ENCODE data around the gene GPR12. TPM values are rescaled to one million over a fixed set of nuclear protein-coding genes. Genes with fewer than 3 reads are reported as not detected.

GPR12 gene
- total and polyA plus RNA-seq, 2 experiments from 2014 or later = 0.13 TPM; not detected in 1

DNA sequence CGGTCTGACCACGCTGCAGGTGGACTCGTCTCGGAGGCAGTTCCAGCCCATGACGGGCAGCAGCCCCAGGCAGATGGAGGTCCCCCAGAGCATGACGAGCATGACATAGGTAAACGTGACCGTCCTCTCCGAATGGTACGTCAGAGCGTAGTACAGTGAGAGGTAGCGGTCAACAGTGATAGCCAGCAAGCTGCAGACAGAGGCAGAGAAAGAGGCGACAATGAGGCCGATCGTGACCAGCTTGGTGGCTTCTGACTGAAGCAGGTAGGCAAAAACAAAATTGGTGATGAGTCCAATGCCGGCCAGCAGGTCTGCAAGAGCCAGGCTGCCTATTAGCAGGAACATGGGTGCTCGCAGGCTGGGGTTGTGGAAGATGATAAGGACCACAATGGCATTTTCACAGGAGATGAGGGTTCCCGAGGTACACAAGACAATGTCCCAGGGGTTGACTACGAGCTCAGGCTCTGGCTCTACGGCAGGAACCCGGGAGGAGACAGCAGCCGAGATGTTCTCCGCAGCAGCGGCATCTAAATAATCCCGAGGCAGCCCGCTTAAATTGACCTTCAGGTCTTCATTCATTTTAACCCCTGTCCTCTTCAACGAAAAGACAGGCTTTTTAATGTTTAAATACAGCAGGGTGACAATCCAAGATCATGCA, 1.2 kb downstream of the GPR12 start (continued):
- TF ChIP-seq CREB1 (CRISPR knock-in tag; IDR thresholded peaks at IDR 0.05; ENCODE audit: low read depth) = no peak
- TF ChIP-seq, protein P1, sequence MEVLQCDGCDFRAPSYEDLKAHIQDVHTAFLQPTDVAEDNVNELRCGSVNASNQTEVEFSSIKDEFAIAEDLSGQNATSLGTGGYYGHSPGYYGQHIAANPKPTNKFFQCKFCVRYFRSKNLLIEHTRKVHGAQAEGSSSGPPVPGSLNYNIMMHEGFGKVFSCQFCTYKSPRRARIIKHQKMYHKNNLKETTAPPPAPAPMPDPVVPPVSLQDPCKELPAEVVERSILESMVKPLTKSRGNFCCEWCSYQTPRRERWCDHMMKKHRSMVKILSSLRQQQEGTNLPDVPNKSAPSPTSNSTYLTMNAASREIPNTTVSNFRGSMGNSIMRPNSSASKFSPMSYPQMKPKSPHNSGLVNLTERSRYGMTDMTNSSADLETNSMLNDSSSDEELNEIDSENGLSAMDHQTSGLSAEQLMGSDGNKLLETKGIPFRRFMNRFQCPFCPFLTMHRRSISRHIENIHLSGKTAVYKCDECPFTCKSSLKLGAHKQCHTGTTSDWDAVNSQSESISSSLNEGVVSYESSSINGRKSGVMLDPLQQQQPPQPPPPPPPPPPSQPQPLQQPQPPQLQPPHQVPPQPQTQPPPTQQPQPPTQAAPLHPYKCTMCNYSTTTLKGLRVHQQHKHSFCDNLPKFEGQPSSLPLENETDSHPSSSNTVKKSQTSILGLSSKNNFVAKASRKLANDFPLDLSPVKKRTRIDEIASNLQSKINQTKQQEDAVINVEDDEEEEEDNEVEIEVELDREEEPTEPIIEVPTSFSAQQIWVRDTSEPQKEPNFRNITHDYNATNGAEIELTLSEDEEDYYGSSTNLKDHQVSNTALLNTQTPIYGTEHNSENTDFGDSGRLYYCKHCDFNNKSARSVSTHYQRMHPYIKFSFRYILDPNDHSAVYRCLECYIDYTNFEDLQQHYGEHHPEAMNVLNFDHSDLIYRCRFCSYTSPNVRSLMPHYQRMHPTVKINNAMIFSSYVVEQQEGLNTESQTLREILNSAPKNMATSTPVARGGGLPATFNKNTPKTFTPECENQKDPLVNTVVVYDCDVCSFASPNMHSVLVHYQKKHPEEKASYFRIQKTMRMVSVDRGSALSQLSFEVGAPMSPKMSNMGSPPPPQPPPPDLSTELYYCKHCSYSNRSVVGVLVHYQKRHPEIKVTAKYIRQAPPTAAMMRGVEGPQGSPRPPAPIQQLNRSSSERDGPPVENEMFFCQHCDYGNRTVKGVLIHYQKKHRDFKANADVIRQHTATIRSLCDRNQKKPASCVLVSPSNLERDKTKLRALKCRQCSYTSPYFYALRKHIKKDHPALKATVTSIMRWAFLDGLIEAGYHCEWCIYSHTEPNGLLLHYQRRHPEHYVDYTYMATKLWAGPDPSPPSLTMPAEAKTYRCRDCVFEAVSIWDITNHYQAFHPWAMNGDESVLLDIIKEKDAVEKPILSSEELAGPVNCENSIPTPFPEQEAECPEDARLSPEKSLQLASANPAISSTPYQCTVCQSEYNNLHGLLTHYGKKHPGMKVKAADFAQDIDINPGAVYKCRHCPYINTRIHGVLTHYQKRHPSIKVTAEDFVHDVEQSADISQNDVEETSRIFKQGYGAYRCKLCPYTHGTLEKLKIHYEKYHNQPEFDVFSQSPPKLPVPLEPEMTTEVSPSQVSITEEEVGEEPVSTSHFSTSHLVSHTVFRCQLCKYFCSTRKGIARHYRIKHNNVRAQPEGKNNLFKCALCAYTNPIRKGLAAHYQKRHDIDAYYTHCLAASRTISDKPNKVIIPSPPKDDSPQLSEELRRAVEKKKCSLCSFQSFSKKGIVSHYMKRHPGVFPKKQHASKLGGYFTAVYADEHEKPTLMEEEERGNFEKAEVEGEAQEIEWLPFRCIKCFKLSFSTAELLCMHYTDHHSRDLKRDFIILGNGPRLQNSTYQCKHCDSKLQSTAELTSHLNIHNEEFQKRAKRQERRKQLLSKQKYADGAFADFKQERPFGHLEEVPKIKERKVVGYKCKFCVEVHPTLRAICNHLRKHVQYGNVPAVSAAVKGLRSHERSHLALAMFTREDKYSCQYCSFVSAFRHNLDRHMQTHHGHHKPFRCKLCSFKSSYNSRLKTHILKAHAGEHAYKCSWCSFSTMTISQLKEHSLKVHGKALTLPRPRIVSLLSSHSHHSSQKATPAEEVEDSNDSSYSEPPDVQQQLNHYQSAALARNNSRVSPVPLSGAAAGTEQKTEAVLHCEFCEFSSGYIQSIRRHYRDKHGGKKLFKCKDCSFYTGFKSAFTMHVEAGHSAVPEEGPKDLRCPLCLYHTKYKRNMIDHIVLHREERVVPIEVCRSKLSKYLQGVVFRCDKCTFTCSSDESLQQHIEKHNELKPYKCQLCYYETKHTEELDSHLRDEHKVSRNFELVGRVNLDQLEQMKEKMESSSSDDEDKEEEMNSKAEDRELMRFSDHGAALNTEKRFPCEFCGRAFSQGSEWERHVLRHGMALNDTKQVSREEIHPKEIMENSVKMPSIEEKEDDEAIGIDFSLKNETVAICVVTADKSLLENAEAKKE (CRISPR knock-in tag; IDR thresholded peaks at IDR 0.05) = no peak
- TF ChIP-seq, protein P2, sequence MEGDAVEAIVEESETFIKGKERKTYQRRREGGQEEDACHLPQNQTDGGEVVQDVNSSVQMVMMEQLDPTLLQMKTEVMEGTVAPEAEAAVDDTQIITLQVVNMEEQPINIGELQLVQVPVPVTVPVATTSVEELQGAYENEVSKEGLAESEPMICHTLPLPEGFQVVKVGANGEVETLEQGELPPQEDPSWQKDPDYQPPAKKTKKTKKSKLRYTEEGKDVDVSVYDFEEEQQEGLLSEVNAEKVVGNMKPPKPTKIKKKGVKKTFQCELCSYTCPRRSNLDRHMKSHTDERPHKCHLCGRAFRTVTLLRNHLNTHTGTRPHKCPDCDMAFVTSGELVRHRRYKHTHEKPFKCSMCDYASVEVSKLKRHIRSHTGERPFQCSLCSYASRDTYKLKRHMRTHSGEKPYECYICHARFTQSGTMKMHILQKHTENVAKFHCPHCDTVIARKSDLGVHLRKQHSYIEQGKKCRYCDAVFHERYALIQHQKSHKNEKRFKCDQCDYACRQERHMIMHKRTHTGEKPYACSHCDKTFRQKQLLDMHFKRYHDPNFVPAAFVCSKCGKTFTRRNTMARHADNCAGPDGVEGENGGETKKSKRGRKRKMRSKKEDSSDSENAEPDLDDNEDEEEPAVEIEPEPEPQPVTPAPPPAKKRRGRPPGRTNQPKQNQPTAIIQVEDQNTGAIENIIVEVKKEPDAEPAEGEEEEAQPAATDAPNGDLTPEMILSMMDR (conservative IDR thresholded peaks at IDR 0.05; ENCODE audit: low read depth in 2 of 2) = no peak

DNA sequence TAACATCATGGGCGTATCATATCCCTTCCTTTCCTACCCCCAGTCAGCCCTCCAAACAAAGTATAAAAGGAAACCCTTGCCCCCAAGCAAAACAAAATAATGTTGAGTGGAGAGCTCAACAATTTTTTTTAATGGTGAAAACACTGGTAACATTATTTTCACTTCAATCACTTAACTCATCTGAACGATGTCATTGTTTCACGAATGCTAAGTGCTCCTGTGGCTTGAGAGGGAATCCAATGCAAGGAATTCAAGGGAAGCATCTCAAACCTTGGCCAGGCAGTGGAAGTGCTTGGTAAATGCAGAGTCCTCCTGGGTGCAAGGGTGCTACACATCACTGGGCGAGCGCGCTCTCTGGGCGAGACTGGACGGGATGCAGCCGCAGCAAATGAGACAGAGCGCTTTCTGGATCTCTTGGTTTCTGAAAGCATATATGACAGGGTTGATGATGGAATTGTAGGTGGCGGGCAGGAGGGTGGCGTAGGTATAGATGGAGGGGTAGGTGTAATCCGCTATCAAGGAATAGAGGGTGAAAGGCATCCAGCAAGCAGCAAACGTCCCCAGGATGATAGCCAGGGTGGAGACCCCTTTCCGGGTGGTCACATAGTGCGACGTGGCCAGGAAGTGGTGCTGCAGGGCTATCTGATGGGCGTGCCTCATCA, 2.0 kb downstream of the GPR12 start:
- Mint-ChIP-seq H3K27ac (no peak overlapping the region), H3K4me1 (peaks cover 10% of the 10 kb centered on the region; the same call in 2 of the 3 replicates), H3K9me3 (no peaks in the 10 kb centered on the region), H3K36me3 (ENCODE audit: low read depth) (no peaks in the 10 kb centered on the region), H3K4me3 (peak overlapping the region; percentile 82; the same call in 2 of the 3 replicates), H3K27me3 (ENCODE audit: insufficient read depth, low read depth, poor library complexity) (peaks cover 51% of the 10 kb centered on the region)
- ATAC-seq = no peak
- H4K20me1 ChIP-seq (replicated peaks; ENCODE audit: insufficient read depth) = no peaks in the 10 kb centered on the region
- H3K4me2 ChIP-seq = no peak overlapping the region
- H3K4me3 ChIP-seq = no peak overlapping the region
- no peaks in the 10 kb centered on the region for H3K36me3 ChIP-seq (ENCODE audit: insufficient read depth)
- H3K27me3 ChIP-seq (ENCODE audit: insufficient read depth) = peaks cover 48% of the 10 kb centered on the region
- TF ChIP-seq, protein P2 (conservative IDR thresholded peaks at IDR 0.05; ENCODE audit: low read depth in 2 of 2) = 0 out of 4 replicates have a peak, but pooled peaks of 1 of the 2 experiments have one; percentile 4
- no peak for TF ChIP-seq CREB1 (CRISPR knock-in tag; IDR thresholded peaks at IDR 0.05; ENCODE audit: low read depth)
- H3F3A ChIP-seq (replicated peaks; ENCODE audit: low read depth) = no peaks in the 10 kb centered on the region
- no peaks in the 10 kb centered on the region for H3K9me2 ChIP-seq (ENCODE audit: insufficient read depth)
- H3K79me2 ChIP-seq (replicated peaks; ENCODE audit: insufficient read depth) = no peaks in the 10 kb centered on the region
- H3K27ac ChIP-seq (ENCODE audit: low read depth) = no peak overlapping the region
- H2AFZ ChIP-seq = no peak overlapping the region
- no peak for DNase-seq (ENCODE audit: low spot score)
- 0 out of 2 replicates have a peak, but pooled peaks cover 3% of the 10 kb centered on the region for H3K4me1 ChIP-seq (ENCODE audit: insufficient read depth)

All from GM23338 (cell line).